GM19193 (cell line): ENCODE measurements around the gene ARHGEF7.

Experiments
- POLR2A ChIP-seq: IDR thresholded peaks from 4 replicates; pipeline ENCODE4 v1.6.1; 2011; ENCODE audit not compliant: insufficient read depth, insufficient read length; ENCODE audit errors: extremely low read depth

The ARHGEF7 gene

GRCh38 chr13:111292710-111293485, 177.8 kb downstream of the ARHGEF7 start:
- TF ChIP-seq POLR2A: no peak

GRCh38 chr13:111295886-111296285, 180.8 kb downstream of the ARHGEF7 start:
- peak; percentile 12 for TF ChIP-seq POLR2A

- no peak for TF ChIP-seq POLR2A
These were observed 181.3 kb downstream of the ARHGEF7 start for GRCh38 chr13:111296417-111296816.

GRCh38 chr13:111298214-111298975, 183.3 kb downstream of the ARHGEF7 start:
- TF ChIP-seq POLR2A: no peak

GRCh38 chr13:111302045-111302726, 187.1 kb downstream of the ARHGEF7 start:
- no peak for TF ChIP-seq POLR2A

GRCh38 chr13:111303559-111303958, 188.4 kb downstream of the ARHGEF7 start:
- TF ChIP-seq POLR2A: no peak

- no peak for TF ChIP-seq POLR2A
These were observed 189.0 kb downstream of the ARHGEF7 start for GRCh38 chr13:111304041-111304544.

- TF ChIP-seq POLR2A: no peak
These were observed 189.6 kb downstream of the ARHGEF7 start for GRCh38 chr13:111304603-111305289.

GRCh38 chr13:111312944-111313590, 198.0 kb downstream of the ARHGEF7 start:
- no peak for TF ChIP-seq POLR2A

GRCh38 chr13:111313911-111314425, 198.9 kb downstream of the ARHGEF7 start:
- TF ChIP-seq POLR2A: no peak

GRCh38 chr13:111314852-111315251, 199.7 kb downstream of the ARHGEF7 start:
- no peak for TF ChIP-seq POLR2A

- TF ChIP-seq POLR2A: no peak
These were observed 200.4 kb downstream of the ARHGEF7 start for GRCh38 chr13:111315347-111315995.

GRCh38 chr13:111316161-111316730, 201.1 kb downstream of the ARHGEF7 start:
- no peak for TF ChIP-seq POLR2A
